COLO829 (cell line): ENCODE results near the gene CCDC59.

ENCODE experiments used
- DNase-seq: peaks from one replicate; pipeline ENCODE4 v3.0.0; 2012; ENCODE audit warnings: low spot score

CCDC59 gene

GRCh38 chr12:82314406-82314892 is 43.7 kb downstream of the CCDC59 start:
- no peak for DNase-seq
